Uterus (tissue), 2 donors: Measurements from ENCODE around the gene RPL21.

Source experiments
- CTCF ChIP-seq, 4 experiments: fragments of 200-600 bp in 2 of 4; fragments of 450-650 bp in 2 of 4; sonication (generic) in 2 of 4; IDR thresholded peaks; one replicate each; pipeline ENCODE4 v1.5.1; 2016 to 2019; ENCODE audit warnings: antibody characterized with exemption in 4 of 4, mild to moderate bottlenecking in 2 of 4, moderate library complexity in 1 of 4
- POLR2A ChIP-seq, 2 donors: fragments of 450-650 bp; IDR thresholded peaks; one replicate each; pipeline ENCODE4 v1.6.1; 2016; ENCODE audit warnings: antibody characterized with exemption in 2 of 2, mild to moderate bottlenecking in 1 of 2, moderate library complexity in 1 of 2

- TF ChIP-seq CTCF (IDR thresholded peaks at IDR 0.05) (no peak), POLR2A (IDR thresholded peaks at IDR 0.05) (no peak)
Measured at GRCh38 chr13:27298849-27299248, 47.5 kb downstream of the RPL21 start.
